Gastrocnemius medialis (tissue), 4 donors: ENCODE data around the gene PRKACG.

Experiments used
- POLR2A ChIP-seq, 2 donors: fragments of 450-650 bp; IDR thresholded peaks; one replicate each; pipeline ENCODE4 v1.6.1; 2017; ENCODE audit warnings: antibody characterized with exemption in 2 of 2, mild to moderate bottlenecking in 2 of 2, moderate library complexity in 2 of 2
- TF ChIP-seq, protein P1 (sequence below), 5 experiments: fragments of 450-650 bp in 3 of 5; fragments of 200-600 bp in 2 of 5; sonication (generic) in 2 of 5; IDR thresholded peaks in 4 of 5; conservative IDR thresholded peaks in 1 of 5; 1 replicate in 4 of 5; 2 replicates in 1 of 5; pipeline ENCODE4 v1.5.1; 2016 to 2019; ENCODE audit warnings: antibody characterized with exemption in 5 of 5, mild to moderate bottlenecking in 3 of 5, moderate library complexity in 3 of 5

DNA sequence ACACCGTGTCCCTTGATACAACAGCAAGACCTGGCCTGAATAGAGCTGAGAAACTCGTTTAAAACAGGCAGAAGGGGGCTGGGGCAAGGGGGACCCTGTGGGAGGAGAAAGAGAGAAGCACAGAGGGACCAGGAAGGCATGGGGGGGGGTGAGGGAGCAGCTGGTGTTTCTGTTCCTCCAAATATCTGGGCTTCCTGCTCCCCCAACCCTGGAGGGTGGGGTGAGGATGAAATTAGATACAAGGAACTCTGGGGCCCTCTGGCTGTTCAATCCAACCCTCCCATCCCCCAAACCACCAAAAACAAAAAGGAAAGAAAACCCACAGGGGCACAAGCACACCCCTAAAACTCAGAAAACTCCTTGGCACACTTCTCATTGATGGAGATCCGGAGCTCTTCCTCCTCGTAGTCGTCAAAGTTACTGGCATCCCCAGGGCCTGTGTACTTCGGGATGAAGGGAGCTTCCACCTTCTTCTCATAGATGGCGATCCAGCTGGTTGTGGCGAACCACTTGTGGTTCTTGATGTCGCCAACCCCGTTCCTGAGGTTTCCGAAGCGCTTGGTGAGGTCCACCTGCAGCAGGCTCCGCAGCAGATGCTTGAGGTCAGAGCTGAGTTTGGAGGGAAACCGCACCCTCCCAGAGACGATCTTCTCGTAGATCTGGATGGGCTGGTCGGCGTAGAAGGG lies 1.1 kb downstream of the PRKACG start:
- TF ChIP-seq, protein P1, sequence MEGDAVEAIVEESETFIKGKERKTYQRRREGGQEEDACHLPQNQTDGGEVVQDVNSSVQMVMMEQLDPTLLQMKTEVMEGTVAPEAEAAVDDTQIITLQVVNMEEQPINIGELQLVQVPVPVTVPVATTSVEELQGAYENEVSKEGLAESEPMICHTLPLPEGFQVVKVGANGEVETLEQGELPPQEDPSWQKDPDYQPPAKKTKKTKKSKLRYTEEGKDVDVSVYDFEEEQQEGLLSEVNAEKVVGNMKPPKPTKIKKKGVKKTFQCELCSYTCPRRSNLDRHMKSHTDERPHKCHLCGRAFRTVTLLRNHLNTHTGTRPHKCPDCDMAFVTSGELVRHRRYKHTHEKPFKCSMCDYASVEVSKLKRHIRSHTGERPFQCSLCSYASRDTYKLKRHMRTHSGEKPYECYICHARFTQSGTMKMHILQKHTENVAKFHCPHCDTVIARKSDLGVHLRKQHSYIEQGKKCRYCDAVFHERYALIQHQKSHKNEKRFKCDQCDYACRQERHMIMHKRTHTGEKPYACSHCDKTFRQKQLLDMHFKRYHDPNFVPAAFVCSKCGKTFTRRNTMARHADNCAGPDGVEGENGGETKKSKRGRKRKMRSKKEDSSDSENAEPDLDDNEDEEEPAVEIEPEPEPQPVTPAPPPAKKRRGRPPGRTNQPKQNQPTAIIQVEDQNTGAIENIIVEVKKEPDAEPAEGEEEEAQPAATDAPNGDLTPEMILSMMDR (IDR thresholded peaks at IDR 0.05 in 4 of 5, conservative IDR thresholded peaks at IDR 0.05 in 1 of 5) = no peak
- no peak for TF ChIP-seq POLR2A (IDR thresholded peaks at IDR 0.05)
